Prostate gland (tissue), 2 donors: ENCODE results near the gene TEX22.

Experiments
- POLR2A ChIP-seq: fragments of 450-650 bp; IDR thresholded peaks from one replicate; pipeline ENCODE4 v1.6.1; 2016; ENCODE audit warnings: antibody characterized with exemption, mild to moderate bottlenecking
- POLR2AphosphoS5 ChIP-seq: sonication (generic); formaldehyde crosslinking; IDR thresholded peaks from one replicate; pipeline ENCODE4 v1.6.1; 2017; ENCODE audit warnings: antibody characterized with exemption
- TF ChIP-seq, protein P1 (sequence below), 4 experiments: fragments of 200-600 bp in 2 of 4; fragments of 450-650 bp in 2 of 4; sonication (generic) in 2 of 4; IDR thresholded peaks; 1 replicate in 3 of 4; 2 replicates in 1 of 4; pipeline ENCODE4 v1.5.1; 2016 to 2019; ENCODE audit warnings: antibody characterized with exemption in 4 of 4, mild to moderate bottlenecking in 2 of 4, moderate library complexity in 2 of 4

- TF ChIP-seq, protein P1, sequence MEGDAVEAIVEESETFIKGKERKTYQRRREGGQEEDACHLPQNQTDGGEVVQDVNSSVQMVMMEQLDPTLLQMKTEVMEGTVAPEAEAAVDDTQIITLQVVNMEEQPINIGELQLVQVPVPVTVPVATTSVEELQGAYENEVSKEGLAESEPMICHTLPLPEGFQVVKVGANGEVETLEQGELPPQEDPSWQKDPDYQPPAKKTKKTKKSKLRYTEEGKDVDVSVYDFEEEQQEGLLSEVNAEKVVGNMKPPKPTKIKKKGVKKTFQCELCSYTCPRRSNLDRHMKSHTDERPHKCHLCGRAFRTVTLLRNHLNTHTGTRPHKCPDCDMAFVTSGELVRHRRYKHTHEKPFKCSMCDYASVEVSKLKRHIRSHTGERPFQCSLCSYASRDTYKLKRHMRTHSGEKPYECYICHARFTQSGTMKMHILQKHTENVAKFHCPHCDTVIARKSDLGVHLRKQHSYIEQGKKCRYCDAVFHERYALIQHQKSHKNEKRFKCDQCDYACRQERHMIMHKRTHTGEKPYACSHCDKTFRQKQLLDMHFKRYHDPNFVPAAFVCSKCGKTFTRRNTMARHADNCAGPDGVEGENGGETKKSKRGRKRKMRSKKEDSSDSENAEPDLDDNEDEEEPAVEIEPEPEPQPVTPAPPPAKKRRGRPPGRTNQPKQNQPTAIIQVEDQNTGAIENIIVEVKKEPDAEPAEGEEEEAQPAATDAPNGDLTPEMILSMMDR (IDR thresholded peaks at IDR 0.05), result no peak
- no peak for TF ChIP-seq POLR2A
- TF ChIP-seq POLR2AphosphoS5, result no peak
Measured at GRCh38 chr14:105440554-105440900, 42.2 kb downstream of the TEX22 start.
